ENCODE measurements around the gene SBNO2.

Gene SBNO2

DNA sequence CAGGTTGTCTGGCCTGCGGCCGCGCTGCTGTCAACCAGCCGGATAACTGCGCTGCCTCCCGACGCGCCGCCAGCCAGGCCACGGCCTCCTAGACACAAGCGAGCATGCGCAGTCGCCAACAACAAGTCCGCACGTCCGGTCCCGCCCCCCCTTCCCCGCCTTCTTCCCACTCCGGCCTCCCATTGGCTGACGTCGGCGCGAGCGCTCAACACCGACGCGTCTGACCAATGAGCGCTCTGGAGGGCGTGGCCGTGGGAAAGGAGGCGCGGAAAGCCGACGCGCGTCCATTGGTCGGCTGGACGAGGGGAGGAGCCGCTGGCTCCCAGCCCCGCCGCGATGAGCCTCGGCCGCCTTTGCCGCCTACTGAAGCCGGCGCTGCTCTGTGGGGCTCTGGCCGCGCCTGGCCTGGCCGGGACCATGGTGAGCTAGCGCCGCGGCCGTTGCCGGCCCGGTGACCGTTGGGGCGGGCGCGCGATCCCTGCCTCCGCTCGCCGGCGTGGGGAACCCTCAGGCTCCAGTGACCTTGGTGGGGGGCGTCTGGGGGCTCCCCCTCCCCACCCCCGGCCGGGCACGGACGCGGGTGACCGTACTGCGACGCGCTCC is 70.3 kb downstream of the SBNO2 start, which contains the start of gene GPX4:
Gene GPX4, plus strand, starts transcription at position 287 of the 603 bp plus-strand sequence. Its CDS starts 50 bp downstream, at position 337.
- peak; percentile 83 to 95 for DNase-seq

DNA sequence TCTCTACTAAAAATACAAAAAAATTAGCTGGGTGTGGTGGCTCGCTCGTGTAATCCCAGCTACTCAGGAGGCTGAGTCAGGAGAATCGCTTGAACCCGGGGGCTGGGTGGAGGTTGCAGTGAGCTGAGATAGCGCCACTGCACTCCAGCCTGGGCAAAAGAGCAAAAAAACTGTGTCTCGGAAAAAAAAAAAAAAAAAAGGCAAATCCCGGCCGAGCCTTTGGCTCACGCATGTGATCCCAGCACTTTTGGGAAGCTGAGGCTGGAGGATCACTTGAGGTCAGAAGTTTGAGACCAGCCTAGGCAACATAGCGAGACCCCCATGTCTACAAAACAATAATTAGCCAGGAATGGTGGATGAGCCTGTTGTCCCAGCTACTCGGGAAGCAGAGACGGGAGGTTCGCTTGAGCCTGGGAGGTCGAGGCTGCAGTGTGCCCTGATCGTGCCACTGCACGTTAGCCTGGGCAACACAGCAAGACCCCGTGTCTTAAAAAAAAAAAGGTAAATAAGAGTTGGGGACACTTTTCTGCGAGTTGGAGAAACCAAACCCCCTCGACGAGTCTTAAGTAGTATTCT is 70.8 kb downstream of the SBNO2 start:
- no peak for DNase-seq

DNA sequence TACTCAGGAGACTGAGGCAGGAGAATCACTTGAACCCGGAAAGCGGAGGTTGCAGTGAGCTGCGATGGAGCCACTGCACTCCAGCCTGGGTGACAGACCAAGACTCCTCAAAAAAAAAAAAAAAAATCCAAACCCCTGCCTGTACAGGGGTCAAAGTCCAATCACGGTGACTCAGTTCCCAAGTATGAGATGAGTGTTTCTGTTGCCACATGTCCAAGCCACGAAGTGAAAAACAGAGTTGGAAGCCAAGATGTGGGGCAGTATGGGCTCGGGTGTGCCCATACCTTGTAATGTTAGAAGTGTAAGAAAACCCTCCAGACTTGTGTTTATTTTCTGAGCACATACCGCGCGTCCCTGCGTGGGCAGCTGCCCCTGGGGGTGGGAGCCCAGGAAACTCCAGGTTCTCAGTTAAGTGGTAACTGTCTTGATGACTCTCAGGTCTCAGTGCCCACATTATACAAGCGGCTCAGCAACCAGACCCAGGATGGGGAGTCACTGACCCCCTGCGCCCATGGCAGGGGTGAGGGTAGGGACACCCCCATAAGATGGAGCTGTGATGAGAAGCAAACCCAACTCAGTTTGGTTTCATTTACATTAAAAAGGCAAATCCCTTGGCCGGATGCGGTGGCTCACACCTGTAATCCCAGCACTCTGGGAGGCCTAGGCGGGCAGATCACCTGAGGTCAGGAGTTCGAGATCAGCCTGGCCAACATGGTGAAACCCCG is 71.5 kb downstream of the SBNO2 start:
- DNase-seq, result peak; percentile 88 to 95

DNA sequence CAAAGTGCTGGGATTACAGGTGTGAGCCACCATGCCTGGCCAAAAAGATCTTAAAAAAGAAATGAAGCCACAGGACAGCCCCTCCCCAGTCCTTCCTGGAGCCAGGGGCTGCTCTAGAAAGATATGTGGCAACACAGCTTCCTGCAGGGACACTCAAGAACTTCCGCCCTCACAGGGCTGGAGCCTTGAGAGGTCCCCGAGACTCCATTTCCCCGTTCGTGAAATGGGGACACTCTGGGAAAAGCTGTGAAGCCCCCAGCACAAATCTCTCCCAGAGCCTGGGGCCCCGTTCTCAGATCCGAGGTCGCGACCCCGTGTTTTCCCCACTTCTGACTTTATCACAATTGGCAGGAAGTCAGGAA is 72.8 kb downstream of the SBNO2 start:
- DNase-seq, result no peak

DNA sequence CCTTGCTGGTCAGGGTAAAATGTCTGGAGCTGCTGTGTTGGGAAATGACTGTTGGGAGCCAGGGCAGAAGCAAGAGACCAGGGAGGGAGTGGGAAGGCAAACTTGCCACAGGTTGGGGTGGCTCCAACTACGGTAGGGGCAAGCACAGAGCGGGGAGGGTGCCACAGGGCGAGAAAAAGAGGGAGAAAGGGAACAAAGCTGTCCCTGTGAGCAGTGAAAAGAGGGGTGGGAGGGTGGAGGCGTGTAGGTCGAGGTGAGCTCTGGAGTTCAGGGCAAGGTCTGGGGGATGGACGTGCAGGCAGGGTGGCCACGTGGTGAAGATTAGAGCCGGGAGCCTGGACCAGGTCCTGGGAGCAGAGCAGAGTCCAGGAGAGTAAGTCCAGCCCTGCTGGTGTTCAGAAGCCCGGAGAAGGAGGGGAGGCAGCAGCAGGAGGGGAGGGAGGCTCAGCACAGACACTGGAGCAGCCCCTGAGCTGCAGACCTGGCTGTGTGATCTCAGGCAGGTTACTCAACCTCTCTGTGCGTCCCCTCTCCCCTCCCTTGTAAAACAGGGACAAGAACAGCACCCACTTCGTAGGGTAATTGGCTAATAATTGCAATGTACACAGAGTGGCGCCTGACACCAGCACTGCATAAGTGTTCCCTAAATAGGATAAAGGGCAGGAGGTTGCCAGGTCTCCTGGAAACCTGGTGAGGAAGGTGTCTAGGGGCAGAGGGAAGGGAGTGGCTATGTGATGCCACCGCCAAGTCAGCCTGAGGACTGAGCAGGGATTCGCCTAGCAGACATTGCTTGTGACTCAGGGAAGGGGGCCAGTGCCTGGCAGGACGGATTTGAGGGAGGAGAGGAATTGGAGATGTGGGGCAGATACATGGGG is 75.7 kb downstream of the SBNO2 start:
- DNase-seq, result no peak

DNA sequence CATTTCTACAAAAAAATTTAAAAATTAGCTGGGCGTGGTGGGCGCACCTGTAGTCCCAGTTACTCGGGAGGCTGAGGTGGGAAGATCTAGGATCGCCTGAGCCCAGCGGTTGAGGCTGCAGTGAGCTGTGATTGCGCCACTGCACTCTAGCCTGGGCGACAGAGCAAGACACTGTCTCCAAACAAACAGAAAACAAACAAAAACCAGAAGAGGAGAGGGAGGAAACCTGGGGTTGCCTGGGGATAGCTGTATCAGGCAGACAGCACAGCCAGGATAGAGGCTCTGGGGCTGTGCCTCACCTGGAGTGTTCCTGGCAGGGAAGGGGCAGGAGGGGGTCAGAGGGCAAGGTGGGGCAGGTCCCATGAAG is 76.3 kb downstream of the SBNO2 start:
- DNase-seq, result no peak

DNA sequence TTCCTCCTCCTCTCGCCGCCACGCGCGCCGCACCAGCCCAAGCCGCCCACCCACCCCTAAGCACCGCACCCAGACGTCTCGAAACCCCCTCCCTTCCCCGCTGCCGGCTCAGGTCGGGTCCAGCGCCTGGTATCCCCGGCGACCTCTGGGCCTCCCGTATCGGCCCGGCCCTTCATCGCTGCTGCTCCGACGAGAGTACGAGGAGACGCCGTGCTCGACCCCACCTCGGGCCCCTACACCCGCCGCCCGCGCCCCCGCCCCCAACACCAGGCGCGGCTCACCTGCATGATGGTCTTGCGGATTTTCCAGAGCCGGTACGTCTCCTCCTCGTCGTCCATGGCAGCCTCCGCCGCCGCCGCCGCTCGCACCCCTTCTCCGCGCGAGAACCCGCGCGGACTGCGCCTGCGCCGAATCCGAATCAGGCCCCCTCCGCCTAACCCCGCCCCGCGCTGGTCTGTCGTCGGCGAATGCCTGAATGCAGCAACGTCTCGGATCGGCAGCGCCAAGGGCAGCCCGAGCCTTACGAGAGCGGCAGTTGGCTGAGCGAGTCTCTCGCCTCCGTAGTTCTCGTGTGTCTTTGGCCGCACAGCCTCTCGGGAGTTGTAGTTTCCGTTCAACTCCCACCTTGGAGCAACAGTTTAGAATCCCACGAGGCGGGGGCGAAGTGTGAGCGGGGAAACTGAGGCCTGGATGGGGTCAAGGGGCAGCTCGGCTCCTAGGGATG is 78.9 kb downstream of the SBNO2 start, which contains the start of gene POLR2E:
Gene POLR2E, minus strand, starts transcription at position 398 of the 724 bp plus-strand sequence. Its CDS starts 60 bp downstream, at position 338.
- peak; percentile 89 to 95 for DNase-seq

DNA sequence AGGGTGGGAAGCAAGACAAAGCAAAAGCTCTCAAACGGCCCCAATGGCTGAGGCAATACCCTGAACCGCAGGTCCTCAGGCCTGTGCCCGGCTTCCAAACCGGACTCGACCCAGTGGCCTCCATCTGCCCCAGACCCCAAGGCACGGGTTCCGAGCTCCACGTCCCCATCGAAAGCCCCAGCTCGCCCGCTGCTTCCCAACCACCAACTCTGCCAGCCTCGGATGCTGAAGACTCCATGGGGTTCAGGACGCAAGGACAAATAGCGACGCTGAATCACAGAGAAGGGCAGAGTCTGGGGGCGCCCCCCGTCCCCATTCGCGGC is 79.5 kb downstream of the SBNO2 start:
- DNase-seq, result no peak

DNA sequence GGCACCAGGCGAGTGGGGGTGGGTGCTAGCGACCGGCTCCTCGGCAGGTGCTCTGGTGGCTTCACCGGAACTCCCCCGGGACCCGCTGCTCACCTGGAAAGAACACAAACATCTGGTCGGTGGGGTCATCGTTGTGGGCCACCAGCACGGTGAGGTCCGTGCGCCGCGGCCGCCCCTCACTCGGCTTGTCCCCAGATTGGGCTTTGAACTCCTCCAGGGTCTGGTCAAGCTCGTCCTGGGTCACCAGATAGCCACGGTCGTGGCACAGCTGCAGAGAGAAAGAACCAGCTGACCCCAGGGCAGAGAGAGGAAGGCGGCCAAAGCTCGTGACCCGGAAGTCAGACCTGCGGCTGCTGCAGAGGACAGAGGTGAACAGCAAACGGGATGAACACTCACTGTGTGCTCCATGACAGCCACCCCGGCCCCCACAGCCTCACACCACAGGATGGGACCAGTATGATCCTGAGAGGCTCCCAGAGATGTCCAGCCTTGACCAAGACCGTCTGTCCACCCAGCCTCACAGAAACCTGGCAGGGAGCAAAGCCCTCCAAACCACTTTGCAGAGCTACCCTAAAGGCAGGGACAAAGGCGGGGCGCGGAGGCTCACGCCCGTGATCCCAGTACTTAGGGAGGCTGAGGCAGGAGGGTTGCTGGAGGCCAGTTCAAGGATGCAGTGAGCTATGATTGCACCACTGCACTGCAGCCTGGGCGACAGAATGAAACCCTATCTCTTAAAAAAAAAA is 80.1 kb downstream of the SBNO2 start:
- no peak for DNase-seq

DNA sequence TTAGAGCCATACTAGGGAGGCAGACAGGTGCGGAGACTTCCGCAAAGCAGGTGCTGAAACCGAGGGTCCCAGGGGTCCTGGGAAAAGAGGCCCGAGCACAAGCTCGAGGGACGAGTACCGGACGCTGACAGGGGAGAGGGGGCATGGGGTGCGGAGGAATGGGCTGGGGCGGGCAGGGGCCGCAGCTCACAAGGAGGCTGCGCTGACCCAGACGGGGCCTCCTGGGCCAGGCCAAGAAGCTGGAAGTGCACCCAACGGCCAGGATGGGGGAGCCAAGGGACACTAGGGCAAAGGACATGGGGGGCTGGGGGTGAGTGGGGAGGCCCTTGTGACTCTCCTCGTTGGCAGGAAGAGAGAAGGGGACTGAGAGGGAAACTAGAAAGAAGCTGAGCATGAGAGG is 80.7 kb downstream of the SBNO2 start:
- no peak for DNase-seq

DNA sequence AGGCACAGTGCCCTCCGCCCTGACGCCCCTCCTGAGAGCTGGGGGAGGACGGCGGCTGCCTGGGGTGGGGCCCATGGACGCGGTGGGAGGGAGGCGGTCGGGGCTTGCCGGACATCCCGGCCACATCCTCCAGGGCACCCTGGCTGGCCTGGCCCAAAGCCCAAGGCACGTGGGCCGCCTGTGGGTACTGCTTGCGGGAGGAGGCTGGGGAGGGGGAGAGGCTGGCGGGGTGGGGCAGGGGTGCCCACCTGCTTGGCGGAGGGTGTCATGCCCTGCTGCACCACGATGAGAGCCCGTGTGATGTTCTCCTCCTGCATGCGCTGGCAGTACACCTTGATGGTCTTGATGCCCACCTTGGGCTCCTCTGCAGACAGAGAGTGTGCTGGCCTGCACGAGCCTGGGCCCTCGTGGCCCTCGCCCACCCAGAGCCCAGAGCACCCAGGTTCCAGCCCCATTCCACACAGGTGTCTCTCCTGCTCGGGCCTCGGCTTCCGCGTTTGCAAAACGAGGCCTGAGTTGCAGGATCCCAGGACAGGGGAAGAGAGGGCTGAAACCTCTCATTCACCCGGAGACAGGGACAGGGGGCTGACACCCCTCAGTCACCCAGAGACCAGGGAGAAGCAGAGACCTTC is 82.4 kb downstream of the SBNO2 start:
- no peak for DNase-seq

DNA sequence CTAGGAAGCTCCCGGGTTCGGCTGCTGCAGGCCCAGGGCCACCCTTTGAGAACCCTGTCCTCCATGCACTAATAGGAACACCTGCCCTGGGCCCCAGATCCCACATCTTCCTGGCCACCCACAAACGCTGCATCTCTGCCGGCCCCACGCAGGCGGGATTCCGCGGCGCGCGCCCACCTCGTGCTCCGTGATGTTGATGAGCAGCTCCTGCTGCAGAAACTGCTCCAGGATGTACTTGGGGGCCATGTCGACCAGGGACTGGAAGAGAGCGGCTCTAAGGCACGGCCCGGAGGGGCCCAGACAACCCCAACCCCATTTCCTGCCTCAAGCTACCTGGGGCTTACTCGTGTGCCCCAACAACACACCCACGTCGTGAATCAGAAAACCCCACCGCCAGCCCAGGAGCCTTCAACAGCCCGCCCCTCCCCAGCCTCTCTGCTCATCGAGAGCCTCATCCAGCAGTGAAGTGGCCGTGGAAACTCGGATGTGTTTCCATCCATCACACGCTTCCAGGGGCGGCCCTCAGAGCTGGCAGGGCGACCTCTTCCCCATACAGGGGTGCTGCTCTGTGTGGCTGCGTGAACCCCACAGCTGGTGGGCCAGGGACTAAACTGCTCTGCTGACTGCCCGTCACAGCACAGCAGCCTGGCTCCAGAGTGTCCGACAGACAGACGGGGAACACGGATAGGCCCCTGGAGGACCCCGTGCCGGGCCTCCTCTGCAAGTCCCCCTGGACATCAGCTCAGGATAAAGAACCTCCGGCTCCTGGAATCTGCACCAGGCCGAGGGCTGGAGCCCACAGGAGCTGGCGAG is 83.1 kb downstream of the SBNO2 start:
- DNase-seq, result no peak

DNA sequence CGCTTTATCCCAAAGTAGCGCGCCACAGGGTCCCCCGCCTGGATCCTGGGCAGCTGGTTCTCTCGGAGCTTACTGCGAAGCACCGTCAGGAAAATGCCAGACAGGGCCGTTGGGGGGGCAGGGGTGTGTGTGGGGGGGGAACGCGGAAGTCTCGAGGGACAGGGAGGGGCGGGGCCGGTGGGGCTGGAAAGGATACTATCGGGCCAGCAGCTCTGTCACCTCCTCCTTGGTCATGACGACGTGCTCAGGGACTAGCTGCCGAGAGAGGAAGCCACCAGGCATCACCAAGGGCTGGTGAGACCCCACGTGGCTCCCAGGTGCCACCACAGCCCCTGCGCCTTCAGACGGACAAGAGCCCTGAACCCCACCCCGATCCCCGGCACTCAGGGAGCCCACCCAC is 84.2 kb downstream of the SBNO2 start:
- DNase-seq, result no peak

DNA sequence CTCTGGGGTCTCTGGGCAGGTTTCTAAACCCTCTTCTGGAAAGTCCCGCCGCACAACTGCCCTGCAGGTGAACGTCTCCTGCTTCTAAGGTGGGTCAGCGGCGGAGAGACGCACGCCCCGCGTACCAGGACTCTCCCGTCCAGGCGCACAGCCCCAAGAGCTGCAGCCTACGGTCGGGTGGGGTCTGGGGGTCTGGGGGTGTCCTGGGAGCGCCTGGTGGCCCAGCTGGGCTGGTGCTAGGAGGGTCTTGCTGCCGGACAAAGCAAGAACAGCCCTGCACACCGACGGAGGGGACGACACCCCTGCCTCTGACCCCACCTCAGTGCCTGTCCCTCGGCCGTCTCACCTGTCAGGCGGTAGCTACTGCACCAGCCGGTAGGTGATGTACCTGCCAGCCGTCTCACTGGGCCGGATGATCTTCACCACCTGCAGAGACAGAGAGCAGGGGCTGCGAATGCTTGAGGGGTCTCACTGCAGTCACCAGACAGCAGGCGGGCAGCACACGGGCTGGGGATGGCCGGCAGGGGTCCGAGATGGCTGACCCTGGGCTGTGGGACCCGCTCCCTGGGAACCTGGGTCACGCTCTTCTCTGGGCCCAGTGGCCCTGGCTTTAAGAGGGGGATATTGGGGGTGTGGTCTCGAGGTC is 84.8 kb downstream of the SBNO2 start:
- DNase-seq, result no peak

DNA sequence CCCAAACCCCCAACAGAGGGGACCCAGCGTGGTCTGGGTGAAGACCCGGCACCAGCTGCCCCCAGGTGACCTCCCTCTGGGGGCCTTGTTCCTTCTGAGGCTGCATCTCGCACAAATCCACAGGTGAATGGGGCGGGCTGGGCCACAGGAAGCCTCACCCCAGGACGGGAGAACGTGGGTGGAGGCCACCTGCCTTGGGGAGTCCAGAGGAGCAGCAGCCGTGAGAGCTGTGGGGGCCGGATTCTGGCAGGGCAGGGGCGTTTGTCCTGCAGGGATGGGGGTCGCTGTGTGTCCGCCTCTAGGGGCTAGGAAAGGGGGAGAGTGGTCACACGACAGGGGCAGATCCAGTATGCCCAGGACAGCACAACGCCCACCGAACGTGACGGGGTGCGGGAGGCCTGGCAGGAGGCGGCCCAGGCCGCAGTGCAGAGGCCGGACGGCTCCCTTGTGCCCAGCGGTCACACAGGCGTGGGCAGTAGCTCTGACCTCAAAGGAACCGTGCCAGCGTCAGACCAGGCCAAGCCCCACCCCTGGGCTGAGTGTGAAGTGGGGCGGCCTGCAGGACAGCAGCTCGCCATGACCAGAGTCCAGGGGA is 85.6 kb downstream of the SBNO2 start:
- no peak for DNase-seq

DNA sequence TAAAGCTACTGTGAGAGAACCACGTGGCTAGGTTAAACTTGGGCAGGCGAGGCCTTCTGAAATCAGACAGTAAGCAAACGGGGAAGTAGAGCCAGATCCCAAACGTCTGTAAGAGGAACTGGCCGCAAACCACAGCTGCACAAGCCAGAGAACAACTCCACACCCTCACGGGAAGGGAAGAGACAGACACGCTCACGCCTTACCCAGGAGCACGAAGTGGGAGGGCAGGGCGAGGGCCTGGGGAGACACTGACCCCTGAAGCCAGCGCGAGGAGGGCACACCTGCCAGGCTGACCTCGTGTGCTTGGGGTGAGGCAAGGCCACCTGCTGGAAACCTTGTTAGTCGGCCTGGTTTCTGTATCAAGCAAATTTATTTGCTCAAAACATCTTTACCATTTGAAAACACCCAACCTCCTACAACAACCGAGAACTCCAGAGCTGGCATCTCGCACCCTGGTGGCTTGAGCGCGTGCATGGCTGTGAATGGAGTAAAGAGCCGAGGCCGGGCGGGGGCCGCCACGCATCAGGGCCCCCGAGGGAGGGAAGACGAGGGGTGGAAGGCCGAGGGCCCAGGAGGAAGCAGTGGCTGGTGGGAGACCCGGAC is 86.2 kb downstream of the SBNO2 start:
- no peak for DNase-seq

DNA sequence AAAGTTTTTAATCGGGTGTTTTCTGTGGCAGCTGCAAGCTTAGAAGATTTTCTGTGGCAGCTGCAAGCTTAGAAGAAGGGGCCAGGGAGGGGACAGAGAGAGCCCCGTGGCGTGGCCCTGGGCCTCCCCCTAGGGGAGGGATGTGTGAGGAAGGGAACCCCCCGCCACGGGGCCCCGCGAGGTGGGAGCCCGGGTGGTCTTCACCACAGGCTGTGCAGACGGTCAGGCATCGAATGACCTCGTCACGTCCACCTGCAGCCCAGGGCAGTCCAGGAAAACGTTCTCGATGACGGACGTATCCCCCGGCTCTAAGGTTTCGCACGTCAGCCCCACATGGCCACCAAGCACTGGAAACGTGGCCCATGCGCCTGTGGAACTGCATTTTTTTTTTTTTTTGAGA is 87.5 kb downstream of the SBNO2 start:
- no peak for DNase-seq

DNA sequence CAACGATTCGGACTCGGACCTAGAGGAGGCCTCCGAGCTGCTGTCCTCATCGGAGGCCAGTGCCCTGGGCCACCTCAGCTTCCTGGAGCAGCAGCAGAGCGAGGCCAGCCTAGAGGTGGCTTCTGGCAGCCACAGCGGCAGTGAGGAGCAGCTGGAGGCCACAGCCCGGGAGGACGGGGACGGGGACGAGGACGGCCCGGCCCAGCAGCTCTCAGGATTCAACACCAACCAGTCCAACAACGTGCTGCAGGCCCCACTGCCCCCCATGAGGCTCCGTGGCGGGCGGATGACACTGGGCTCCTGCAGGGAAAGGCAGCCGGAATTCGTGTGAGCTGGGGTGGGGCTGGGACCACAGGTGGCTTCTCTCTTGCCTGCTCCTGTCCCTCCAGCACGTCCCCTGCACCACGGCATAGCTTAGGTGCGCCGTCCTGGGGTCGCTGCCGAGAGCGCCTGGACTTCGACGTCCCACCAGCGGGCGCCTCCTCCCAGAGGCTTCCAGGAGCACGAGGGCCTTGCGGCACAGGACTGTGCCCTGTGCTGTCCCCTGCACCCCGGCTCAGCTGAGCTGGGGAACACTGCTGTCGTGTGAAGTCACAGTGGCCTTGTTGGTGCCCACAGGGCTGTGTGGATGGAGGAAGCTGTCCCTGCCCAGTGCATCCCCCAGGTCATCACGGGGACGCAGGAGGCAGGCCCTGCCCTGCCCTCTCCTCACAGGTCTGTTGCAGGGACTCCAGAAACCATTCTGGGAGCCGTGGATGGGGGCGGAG is 88.2 kb downstream of the SBNO2 start:
- no peak for DNase-seq

All from SW 1271 (cell line).